ENCODE measurements around the gene OXER1. TPM values are rescaled to one million over a fixed set of nuclear protein-coding genes. Genes with fewer than 3 reads are reported as not detected.

Gene OXER1
- total RNA-seq, 1 donor from 2014 or later = 1.7 TPM

GRCh38 chr2:42764901-42765300 is 966 bp upstream of the OXER1 start:
- no peak overlapping the region for H3K4me3 Mint-ChIP-seq (ENCODE audit: unreplicated experiment)
- no peak for TF ChIP-seq CTCF (IDR thresholded peaks at IDR 0.05)
- no peaks in the 10 kb centered on the region for H3K4me1 Mint-ChIP-seq (ENCODE audit: low read depth)
- no peaks in the 10 kb centered on the region for H3K27me3 Mint-ChIP-seq (ENCODE audit: low read depth)
- no peak for DNase-seq (ENCODE audit: low spot score)
- peaks cover 4% of the 10 kb centered on the region for H3K36me3 Mint-ChIP-seq (ENCODE audit: low read depth)
- H3K9me3 Mint-ChIP-seq (ENCODE audit: low read depth) = no peaks in the 10 kb centered on the region
- H3K27ac Mint-ChIP-seq (ENCODE audit: unreplicated experiment) = no peak overlapping the region

GRCh38 chr2:42762823-42763804 is 821 bp downstream of the OXER1 start:
- Mint-ChIP-seq H3K27me3 (ENCODE audit: low read depth) (no peaks in the 10 kb centered on the region), H3K9me3 (ENCODE audit: low read depth) (no peaks in the 10 kb centered on the region), H3K36me3 (ENCODE audit: low read depth) (peaks cover 6% of the 10 kb centered on the region), H3K27ac (ENCODE audit: unreplicated experiment) (no peak overlapping the region), H3K4me3 (ENCODE audit: unreplicated experiment) (no peak overlapping the region), H3K4me1 (ENCODE audit: low read depth) (no peaks in the 10 kb centered on the region)
- TF ChIP-seq CTCF (IDR thresholded peaks at IDR 0.05) = no peak
- no peak for DNase-seq (ENCODE audit: low spot score)

- Mint-ChIP-seq H3K9me3 (ENCODE audit: low read depth) (no peaks in the 10 kb centered on the region), H3K4me1 (ENCODE audit: low read depth) (no peaks in the 10 kb centered on the region), H3K36me3 (ENCODE audit: low read depth) (peaks cover 6% of the 10 kb centered on the region), H3K27me3 (ENCODE audit: low read depth) (no peaks in the 10 kb centered on the region), H3K27ac (ENCODE audit: unreplicated experiment) (no peak overlapping the region), H3K4me3 (ENCODE audit: unreplicated experiment) (no peak overlapping the region)
- no peak for TF ChIP-seq CTCF (IDR thresholded peaks at IDR 0.05)
- DNase-seq (ENCODE audit: low spot score) = no peak
Measured at GRCh38 chr2:42762155-42762554, 1.8 kb downstream of the OXER1 start.

GRCh38 chr2:42761554-42761953 is 2.4 kb downstream of the OXER1 start:
- TF ChIP-seq CTCF (IDR thresholded peaks at IDR 0.05) = no peak
- H3K27ac Mint-ChIP-seq (ENCODE audit: unreplicated experiment) = no peak overlapping the region
- H3K9me3 Mint-ChIP-seq (ENCODE audit: low read depth) = no peaks in the 10 kb centered on the region
- no peaks in the 10 kb centered on the region for H3K27me3 Mint-ChIP-seq (ENCODE audit: low read depth)
- H3K4me1 Mint-ChIP-seq (ENCODE audit: low read depth) = no peaks in the 10 kb centered on the region
- no peak for DNase-seq (ENCODE audit: low spot score)
- H3K36me3 Mint-ChIP-seq (ENCODE audit: low read depth) = peaks cover 6% of the 10 kb centered on the region
- H3K4me3 Mint-ChIP-seq (ENCODE audit: unreplicated experiment) = no peak overlapping the region

GRCh38 chr2:42758751-42759150 is 5.2 kb downstream of the OXER1 start:
- no peak overlapping the region for H3K27ac Mint-ChIP-seq (ENCODE audit: unreplicated experiment)
- no peak overlapping the region for H3K4me3 Mint-ChIP-seq (ENCODE audit: unreplicated experiment)
- DNase-seq (ENCODE audit: low spot score) = no peak
- H3K27me3 Mint-ChIP-seq (ENCODE audit: low read depth) = no peaks in the 10 kb centered on the region
- TF ChIP-seq CTCF (IDR thresholded peaks at IDR 0.05) = no peak
- H3K4me1 Mint-ChIP-seq (ENCODE audit: low read depth) = no peaks in the 10 kb centered on the region
- H3K36me3 Mint-ChIP-seq (ENCODE audit: low read depth) = peaks cover 6% of the 10 kb centered on the region
- H3K9me3 Mint-ChIP-seq (ENCODE audit: low read depth) = no peaks in the 10 kb centered on the region

Data from chondrocyte (in vitro differentiated cells).